Measurements from ENCODE around the gene GINS3. TPM values are rescaled to one million over a fixed set of nuclear protein-coding genes. Genes with fewer than 3 reads are reported as not detected.

GINS3 gene
- total RNA-seq, 4 donors from 2014 or later, result 1.5 to 5.8 (median 3.4) TPM

DNA sequence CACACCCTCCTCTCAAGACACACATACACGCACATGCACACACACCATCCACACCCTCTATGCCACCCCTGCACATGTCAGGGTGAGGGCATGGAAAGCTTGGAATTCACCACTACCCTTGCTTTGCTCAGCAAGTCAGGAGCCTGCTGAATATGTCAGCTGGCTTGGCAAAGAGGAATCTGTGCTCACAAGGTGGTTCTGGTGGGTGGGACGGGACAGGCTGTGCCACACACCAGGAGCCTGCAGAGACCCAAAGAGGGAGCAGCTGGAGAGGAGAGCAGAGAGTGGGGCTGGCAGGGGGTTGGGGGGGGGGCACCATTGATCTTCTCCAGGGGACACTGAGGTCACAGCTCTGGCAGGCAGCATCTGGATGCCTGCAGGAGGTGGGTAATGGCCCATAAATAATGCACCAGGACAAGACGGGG is 59.0 kb downstream of the GINS3 start:
- H3K4me1 ChIP-seq, result no peaks in the 10 kb centered on the region
- H3K36me3 ChIP-seq, result no peaks in the 10 kb centered on the region
- H3K27ac ChIP-seq, result no peak overlapping the region
- no peaks in the 10 kb centered on the region for H3K9me3 ChIP-seq
- no peaks in the 10 kb centered on the region for H3K27me3 ChIP-seq
- H3K4me3 ChIP-seq (replicated peaks in 1 of 3), result no peak overlapping the region
- TF ChIP-seq POLR2A (IDR thresholded peaks at IDR 0.05) (no peak), CTCF (IDR thresholded peaks at IDR 0.05) (no peak)
- 81 to 88% methylated on average over 3 of the region's 3 CpGs for WGBS, 2 donors
- no peak for DNase-seq
- intact Hi-C loops (cut with DNase I), result no loop called here

- Histone ChIP-seq H3K27ac (no peak overlapping the region), H3K4me3 (replicated peaks in 1 of 3) (no peak overlapping the region), H3K4me1 (no peaks in the 10 kb centered on the region), H3K9me3 (no peaks in the 10 kb centered on the region), H3K27me3 (no peaks in the 10 kb centered on the region), H3K36me3 (no peaks in the 10 kb centered on the region)
- TF ChIP-seq POLR2A (IDR thresholded peaks at IDR 0.05), result no peak
- no peak for TF ChIP-seq CTCF (IDR thresholded peaks at IDR 0.05)
- WGBS, 2 donors, result 91 to 93% methylated on average over 1 of the region's 1 CpG
- intact Hi-C loops (cut with DNase I), result no loop called here
- DNase-seq, result no peak
Measured at GRCh38 chr16:58451945-58452401, 59.7 kb downstream of the GINS3 start.

DNA sequence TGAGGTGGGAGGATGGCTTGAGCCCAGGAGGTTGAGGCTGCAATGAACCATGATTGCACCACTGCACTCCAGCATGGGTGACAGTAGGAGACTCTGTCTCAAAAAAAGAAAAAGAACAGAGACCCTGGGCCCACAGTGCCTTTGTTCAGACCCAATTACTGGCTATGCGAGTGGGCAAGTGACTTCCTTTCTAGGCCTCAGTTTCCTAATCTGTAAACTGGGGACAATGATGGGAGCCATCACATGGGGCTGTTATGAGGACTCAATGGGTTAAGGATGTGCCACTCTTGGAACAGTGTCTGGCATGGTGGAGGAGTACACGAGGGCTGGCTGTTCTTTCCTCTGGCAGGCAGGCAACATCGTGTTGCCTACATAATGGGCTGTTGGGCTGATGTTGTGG is 60.4 kb downstream of the GINS3 start:
- no peak overlapping the region for H3K4me3 ChIP-seq (replicated peaks in 1 of 3)
- no peaks in the 10 kb centered on the region for H3K36me3 ChIP-seq
- no peak for DNase-seq
- H3K9me3 ChIP-seq, result no peaks in the 10 kb centered on the region
- intact Hi-C loops (cut with DNase I), result no loop called here
- H3K27me3 ChIP-seq, result no peaks in the 10 kb centered on the region
- 94 to 95% methylated on average over 3 of the region's 3 CpGs for WGBS, 2 donors
- H3K4me1 ChIP-seq, result no peaks in the 10 kb centered on the region
- no peak for TF ChIP-seq POLR2A (IDR thresholded peaks at IDR 0.05)
- no peak for TF ChIP-seq CTCF (IDR thresholded peaks at IDR 0.05)
- H3K27ac ChIP-seq, result no peak overlapping the region

GRCh38 chr16:58454178-58454577 is 61.9 kb downstream of the GINS3 start:
- TF ChIP-seq CTCF (IDR thresholded peaks at IDR 0.05), result no peak
- TF ChIP-seq POLR2A (IDR thresholded peaks at IDR 0.05), result no peak
- no peak for DNase-seq
- no peaks in the 10 kb centered on the region for H3K27me3 ChIP-seq
- 89 to 92% methylated on average over 2 of the region's 2 CpGs for WGBS, 2 donors
- H3K27ac ChIP-seq, result no peak overlapping the region
- no peak overlapping the region for H3K4me3 ChIP-seq (replicated peaks in 1 of 3)
- no peaks in the 10 kb centered on the region for H3K9me3 ChIP-seq
- no peaks in the 10 kb centered on the region for H3K36me3 ChIP-seq
- no peaks in the 10 kb centered on the region for H3K4me1 ChIP-seq
- intact Hi-C loops (cut with DNase I), result no loop called here

DNA sequence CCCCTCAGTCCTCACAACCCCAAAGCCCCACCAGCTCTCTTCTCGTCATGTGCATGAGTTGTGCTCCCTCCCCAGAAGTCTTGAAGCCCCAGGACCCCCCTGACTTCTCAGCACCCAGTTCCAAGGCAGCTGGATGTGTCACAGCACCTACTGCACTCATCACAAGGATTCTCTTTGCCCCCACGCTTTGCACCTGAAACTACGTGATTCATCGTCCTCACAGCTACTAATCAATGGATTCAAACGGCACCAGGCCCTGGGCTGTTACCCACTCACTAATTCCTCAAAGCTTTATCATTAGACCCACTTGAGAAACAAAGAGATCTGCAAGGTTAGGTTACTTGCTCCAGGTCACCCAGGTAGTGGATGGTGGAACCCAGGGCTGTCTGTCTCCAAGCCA is 62.6 kb downstream of the GINS3 start:
- no peak for TF ChIP-seq CTCF (IDR thresholded peaks at IDR 0.05)
- no peak for TF ChIP-seq POLR2A (IDR thresholded peaks at IDR 0.05)
- DNase-seq, result no peak
- 88 to 90% methylated on average over 5 of the region's 5 CpGs for WGBS, 2 donors
- no peaks in the 10 kb centered on the region for H3K9me3 ChIP-seq
- no peaks in the 10 kb centered on the region for H3K27me3 ChIP-seq
- H3K36me3 ChIP-seq, result no peaks in the 10 kb centered on the region
- intact Hi-C loops (cut with DNase I), result no loop called here
- H3K4me1 ChIP-seq, result no peaks in the 10 kb centered on the region
- no peak overlapping the region for H3K27ac ChIP-seq
- H3K4me3 ChIP-seq (replicated peaks in 1 of 3), result no peak overlapping the region

Small RNA genes within 50 kb of the gene (small RNA-seq; reads per million reads assigned to genes)
- not detected for gene RNU6-1110P
- not detected for gene RNU6-269P

Other genes with a start within 250 kb of the GINS3 start
- 10 to 100 TPM; 26.0 to 41.0 (median 33.9) TPM for gene CSNK2A2, start 194.4 kb upstream of the GINS3 start, total RNA-seq
- not detected for gene PRSS54, start 97.4 kb upstream of the GINS3 start, total RNA-seq
- 10 to 100 TPM in 2 of 4 donors, 1 to 10 TPM in 2; 3.3 to 12.9 (median 9.3) TPM for gene NDRG4, start 107.7 kb downstream of the GINS3 start, total RNA-seq
- gene SETD6, start 123.0 kb downstream of the GINS3 start, total RNA-seq, result 10 to 100 TPM; 37.3 to 59.2 (median 44.4) TPM
- 100 to 1,000 TPM; 109 to 150 (median 133) TPM for gene CNOT1, start 237.4 kb downstream of the GINS3 start, total RNA-seq